Ishikawa (cell line): Measurements from ENCODE around the gene INPP4B.

Source experiments
- CEBPB ChIP-seq: IDR thresholded peaks from 2 replicates; pipeline ENCODE4 v1.6.1; 2012
- CREB1 ChIP-seq: IDR thresholded peaks from 2 replicates; pipeline ENCODE4 v1.6.1; 2012; ENCODE audit warnings: low read depth
- EGR1 ChIP-seq: IDR thresholded peaks from 2 replicates; pipeline ENCODE4 v1.6.1; 2012
- EP300 ChIP-seq: IDR thresholded peaks from 2 replicates; pipeline ENCODE4 v1.6.1; 2012; ENCODE audit warnings: borderline replicate concordance
- NFIC ChIP-seq: IDR thresholded peaks from 2 replicates; pipeline ENCODE4 v1.6.1; 2012
- RAD21 ChIP-seq: IDR thresholded peaks from 2 replicates; pipeline ENCODE4 v1.6.1; 2012; ENCODE audit warnings: low read depth
- TAF1 ChIP-seq: IDR thresholded peaks from 2 replicates; pipeline ENCODE4 v1.6.1; 2012; ENCODE audit warnings: low read depth, mild to moderate bottlenecking
- TCF12 ChIP-seq: IDR thresholded peaks from 2 replicates; pipeline ENCODE4 v1.6.1; 2012; ENCODE audit warnings: low read depth
- TEAD4 ChIP-seq: IDR thresholded peaks from 2 replicates; pipeline ENCODE4 v1.6.1; 2012
- USF1 ChIP-seq: IDR thresholded peaks from 2 replicates; pipeline ENCODE4 v1.6.1; 2012
- TF ChIP-seq, protein P1 (sequence below): IDR thresholded peaks from 2 replicates; pipeline ENCODE4 v1.6.1; 2012
- TF ChIP-seq, protein P2 (sequence below): IDR thresholded peaks from 2 replicates; pipeline ENCODE4 v1.6.1; 2012; ENCODE audit warnings: low read depth, mild to moderate bottlenecking

DNA sequence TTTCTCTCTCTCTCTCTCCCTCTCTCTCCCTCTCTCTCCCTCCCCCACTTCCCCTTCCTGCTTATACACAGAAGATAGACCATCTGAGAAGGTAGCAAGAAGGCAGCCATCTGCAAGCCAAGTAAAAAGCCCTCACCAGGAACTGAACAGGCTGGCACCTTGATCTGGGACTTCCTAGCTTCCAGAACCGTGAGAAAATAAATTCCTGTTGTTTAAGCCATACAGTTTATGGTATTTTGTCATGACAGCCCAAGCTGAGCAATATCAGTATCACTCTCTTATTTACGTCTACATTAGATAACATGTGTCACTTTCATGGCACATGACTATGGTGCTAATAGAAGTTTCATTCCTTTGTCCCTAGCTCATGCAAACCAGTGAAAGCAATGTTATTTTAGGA, 581.1 kb downstream of the INPP4B start:
- TF ChIP-seq, protein P1, sequence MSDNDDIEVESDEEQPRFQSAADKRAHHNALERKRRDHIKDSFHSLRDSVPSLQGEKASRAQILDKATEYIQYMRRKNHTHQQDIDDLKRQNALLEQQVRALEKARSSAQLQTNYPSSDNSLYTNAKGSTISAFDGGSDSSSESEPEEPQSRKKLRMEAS: no peak
- TF ChIP-seq RAD21 (no peak), EGR1 (no peak), TEAD4 (no peak), TAF1 (no peak), EP300 (no peak), NFIC (no peak), CEBPB (no peak), CREB1 (no peak), USF1 (no peak), TCF12 (no peak)
- TF ChIP-seq, protein P2, sequence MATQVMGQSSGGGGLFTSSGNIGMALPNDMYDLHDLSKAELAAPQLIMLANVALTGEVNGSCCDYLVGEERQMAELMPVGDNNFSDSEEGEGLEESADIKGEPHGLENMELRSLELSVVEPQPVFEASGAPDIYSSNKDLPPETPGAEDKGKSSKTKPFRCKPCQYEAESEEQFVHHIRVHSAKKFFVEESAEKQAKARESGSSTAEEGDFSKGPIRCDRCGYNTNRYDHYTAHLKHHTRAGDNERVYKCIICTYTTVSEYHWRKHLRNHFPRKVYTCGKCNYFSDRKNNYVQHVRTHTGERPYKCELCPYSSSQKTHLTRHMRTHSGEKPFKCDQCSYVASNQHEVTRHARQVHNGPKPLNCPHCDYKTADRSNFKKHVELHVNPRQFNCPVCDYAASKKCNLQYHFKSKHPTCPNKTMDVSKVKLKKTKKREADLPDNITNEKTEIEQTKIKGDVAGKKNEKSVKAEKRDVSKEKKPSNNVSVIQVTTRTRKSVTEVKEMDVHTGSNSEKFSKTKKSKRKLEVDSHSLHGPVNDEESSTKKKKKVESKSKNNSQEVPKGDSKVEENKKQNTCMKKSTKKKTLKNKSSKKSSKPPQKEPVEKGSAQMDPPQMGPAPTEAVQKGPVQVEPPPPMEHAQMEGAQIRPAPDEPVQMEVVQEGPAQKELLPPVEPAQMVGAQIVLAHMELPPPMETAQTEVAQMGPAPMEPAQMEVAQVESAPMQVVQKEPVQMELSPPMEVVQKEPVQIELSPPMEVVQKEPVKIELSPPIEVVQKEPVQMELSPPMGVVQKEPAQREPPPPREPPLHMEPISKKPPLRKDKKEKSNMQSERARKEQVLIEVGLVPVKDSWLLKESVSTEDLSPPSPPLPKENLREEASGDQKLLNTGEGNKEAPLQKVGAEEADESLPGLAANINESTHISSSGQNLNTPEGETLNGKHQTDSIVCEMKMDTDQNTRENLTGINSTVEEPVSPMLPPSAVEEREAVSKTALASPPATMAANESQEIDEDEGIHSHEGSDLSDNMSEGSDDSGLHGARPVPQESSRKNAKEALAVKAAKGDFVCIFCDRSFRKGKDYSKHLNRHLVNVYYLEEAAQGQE: no peak
